DND-41 (cell line): ENCODE results near the gene TNN.

Experiments used
- ATAC-seq: fragments of 200-7000 bp; cut with Tn5 transposase; 3 replicates; pipeline ENCODE4 v1.9.1; 2021; ENCODE audit warnings: low read depth; ENCODE audit not compliant: insufficient read depth
- DNase-seq: peaks from one replicate; pipeline ENCODE4 v3.0.0-alpha.2; 2020
- H2AFZ ChIP-seq: 2 replicates; pipeline ENCODE4 v1.6.0; 2012; ENCODE audit warnings: low read depth, low read length
- H3K27ac ChIP-seq: 2 replicates; pipeline ENCODE4 v1.5.1; 2012; ENCODE audit warnings: low read length, inconsistent platforms
- H3K27me3 ChIP-seq: fragments of 200-600 bp; sonication (generic); 2 replicates; pipeline ENCODE4 v1.6.0; 2012; ENCODE audit warnings: low read length, mild to moderate bottlenecking, inconsistent platforms; ENCODE audit not compliant: insufficient read depth, poor library complexity
- H3K36me3 ChIP-seq: 2 replicates; pipeline ENCODE4 v1.5.1; 2012; ENCODE audit warnings: low read length, inconsistent platforms; ENCODE audit not compliant: insufficient read depth
- H3K4me1 ChIP-seq: 2 replicates; pipeline ENCODE4 v1.5.1; 2012; ENCODE audit warnings: mild to moderate bottlenecking, low read length; ENCODE audit not compliant: insufficient read depth
- H3K4me2 ChIP-seq: 2 replicates; pipeline ENCODE4 v1.6.0; 2012; ENCODE audit warnings: mild to moderate bottlenecking, moderate library complexity, low read length, inconsistent platforms; ENCODE audit not compliant: insufficient read depth
- H3K4me3 ChIP-seq, 2 experiments: fragments of 200-600 bp in 1 of 2; shearing (Covaris generic) in 1 of 2; 2 replicates each; pipeline ENCODE4 v1.5.1; 2012 to 2016; ENCODE audit warnings: inconsistent platforms in 2 of 2, low read length in 2 of 2, mild to moderate bottlenecking in 2 of 2, low read depth in 1 of 2, moderate library complexity in 1 of 2
- H3K79me2 ChIP-seq: 2 replicates; pipeline ENCODE4 v1.6.0; 2012; ENCODE audit warnings: low read length, inconsistent platforms; ENCODE audit not compliant: insufficient read depth
- H3K9ac ChIP-seq: 2 replicates; pipeline ENCODE4 v1.6.0; 2012; ENCODE audit warnings: low read depth, mild to moderate bottlenecking, inconsistent platforms, low read length, moderate library complexity
- H3K9me3 ChIP-seq: 2 replicates; pipeline ENCODE4 v1.5.1; 2012; ENCODE audit warnings: low read length, moderate library complexity, mild to moderate bottlenecking, inconsistent platforms; ENCODE audit not compliant: insufficient read depth, severe bottlenecking
- H4K20me1 ChIP-seq: 2 replicates; pipeline ENCODE4 v1.6.0; 2012; ENCODE audit warnings: low read length; ENCODE audit not compliant: insufficient read depth
- EZH2 ChIP-seq: IDR thresholded peaks from 3 replicates; pipeline ENCODE4 v1.6.1; 2012; ENCODE audit warnings: borderline replicate concordance, low read depth, mild to moderate bottlenecking, moderate library complexity, low read length, inconsistent platforms; ENCODE audit not compliant: severe bottlenecking
- TF ChIP-seq, protein P1 (sequence below): IDR thresholded peaks from 2 replicates; pipeline ENCODE4 v1.5.1; 2012; ENCODE audit warnings: borderline replicate concordance, low read length, moderate library complexity, mild to moderate bottlenecking; ENCODE audit not compliant: poor library complexity, severe bottlenecking; ENCODE audit errors: extremely low read depth

TNN gene

DNA sequence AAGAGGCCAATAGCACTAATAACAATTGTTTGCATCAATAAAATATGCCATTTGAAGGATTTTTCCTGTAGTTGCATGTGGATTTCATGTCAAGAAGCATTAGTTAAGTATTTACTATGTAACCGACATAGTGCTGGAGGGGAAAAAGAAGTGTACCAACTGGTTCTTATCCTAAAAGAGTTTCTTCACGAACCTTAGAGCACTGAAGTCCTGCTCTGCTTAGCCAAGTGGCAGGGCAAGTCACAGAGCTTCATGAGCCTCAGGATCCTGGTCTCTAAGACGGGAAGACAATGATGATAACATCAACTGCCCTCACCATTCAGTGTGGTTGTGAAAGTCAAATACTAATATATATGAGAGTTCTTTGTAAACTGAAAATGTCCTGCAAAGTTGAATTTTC, 110.8 kb downstream of the TNN start:
- no peaks in the 10 kb centered on the region for H3K9me3 ChIP-seq
- no peaks in the 10 kb centered on the region for H3K4me1 ChIP-seq
- no peak for DNase-seq
- no peaks in the 10 kb centered on the region for H3K27me3 ChIP-seq
- H4K20me1 ChIP-seq = no peaks in the 10 kb centered on the region
- no peak overlapping the region for H3K4me3 ChIP-seq
- no peak overlapping the region for H3K9ac ChIP-seq
- H2AFZ ChIP-seq = no peak overlapping the region
- no peak for ATAC-seq
- H3K4me2 ChIP-seq = no peak overlapping the region
- H3K36me3 ChIP-seq = no peaks in the 10 kb centered on the region
- H3K79me2 ChIP-seq = no peaks in the 10 kb centered on the region
- TF ChIP-seq, protein P1, sequence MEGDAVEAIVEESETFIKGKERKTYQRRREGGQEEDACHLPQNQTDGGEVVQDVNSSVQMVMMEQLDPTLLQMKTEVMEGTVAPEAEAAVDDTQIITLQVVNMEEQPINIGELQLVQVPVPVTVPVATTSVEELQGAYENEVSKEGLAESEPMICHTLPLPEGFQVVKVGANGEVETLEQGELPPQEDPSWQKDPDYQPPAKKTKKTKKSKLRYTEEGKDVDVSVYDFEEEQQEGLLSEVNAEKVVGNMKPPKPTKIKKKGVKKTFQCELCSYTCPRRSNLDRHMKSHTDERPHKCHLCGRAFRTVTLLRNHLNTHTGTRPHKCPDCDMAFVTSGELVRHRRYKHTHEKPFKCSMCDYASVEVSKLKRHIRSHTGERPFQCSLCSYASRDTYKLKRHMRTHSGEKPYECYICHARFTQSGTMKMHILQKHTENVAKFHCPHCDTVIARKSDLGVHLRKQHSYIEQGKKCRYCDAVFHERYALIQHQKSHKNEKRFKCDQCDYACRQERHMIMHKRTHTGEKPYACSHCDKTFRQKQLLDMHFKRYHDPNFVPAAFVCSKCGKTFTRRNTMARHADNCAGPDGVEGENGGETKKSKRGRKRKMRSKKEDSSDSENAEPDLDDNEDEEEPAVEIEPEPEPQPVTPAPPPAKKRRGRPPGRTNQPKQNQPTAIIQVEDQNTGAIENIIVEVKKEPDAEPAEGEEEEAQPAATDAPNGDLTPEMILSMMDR = no peak
- TF ChIP-seq EZH2 = no peak
- no peak overlapping the region for H3K27ac ChIP-seq

DNA sequence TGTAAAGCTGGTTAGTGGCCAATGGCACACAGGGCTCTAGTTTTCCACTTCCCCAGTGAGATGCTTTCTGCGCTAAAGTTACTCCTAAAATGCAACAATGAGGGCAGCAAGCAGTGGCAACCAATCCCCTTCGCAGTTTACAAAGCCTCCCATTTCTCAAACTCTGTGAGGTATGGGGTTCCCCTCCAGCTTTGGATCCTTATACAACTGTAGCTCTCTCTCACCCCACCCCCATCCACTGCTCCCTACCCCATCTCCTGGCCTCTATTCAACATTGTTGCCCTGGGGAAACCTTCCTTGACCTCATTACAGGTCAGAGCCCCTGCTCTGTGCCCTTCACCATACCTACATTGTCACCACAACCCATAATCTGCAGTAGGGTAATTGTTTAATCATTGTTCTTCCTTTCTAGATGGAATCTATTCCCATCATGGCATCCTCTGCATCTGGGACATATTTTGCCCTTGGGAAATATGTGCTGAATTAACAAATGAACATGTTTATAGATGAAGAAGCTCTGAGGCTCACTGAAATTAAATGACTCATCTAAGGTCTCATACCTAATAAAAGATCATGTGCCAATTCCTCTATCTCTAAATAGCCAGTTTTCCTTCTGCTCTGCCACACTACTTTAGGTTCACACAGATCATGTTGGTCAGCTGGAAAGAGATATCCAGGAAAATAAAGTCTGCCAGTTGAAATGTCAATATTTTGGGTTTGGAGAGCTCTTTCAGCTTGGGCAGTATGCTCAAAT, 112.4 kb downstream of the TNN start:
- no peak overlapping the region for H3K4me3 ChIP-seq
- TF ChIP-seq, protein P1 = no peak
- no peak for TF ChIP-seq EZH2
- H3K27me3 ChIP-seq = no peaks in the 10 kb centered on the region
- H3K79me2 ChIP-seq = no peaks in the 10 kb centered on the region
- H3K36me3 ChIP-seq = no peaks in the 10 kb centered on the region
- no peak overlapping the region for H3K9ac ChIP-seq
- no peaks in the 10 kb centered on the region for H3K9me3 ChIP-seq
- ATAC-seq (no peak), DNase-seq (no peak)
- no peaks in the 10 kb centered on the region for H3K4me1 ChIP-seq
- no peaks in the 10 kb centered on the region for H4K20me1 ChIP-seq
- no peak overlapping the region for H3K4me2 ChIP-seq
- H2AFZ ChIP-seq = no peak overlapping the region
- H3K27ac ChIP-seq = no peak overlapping the region

DNA sequence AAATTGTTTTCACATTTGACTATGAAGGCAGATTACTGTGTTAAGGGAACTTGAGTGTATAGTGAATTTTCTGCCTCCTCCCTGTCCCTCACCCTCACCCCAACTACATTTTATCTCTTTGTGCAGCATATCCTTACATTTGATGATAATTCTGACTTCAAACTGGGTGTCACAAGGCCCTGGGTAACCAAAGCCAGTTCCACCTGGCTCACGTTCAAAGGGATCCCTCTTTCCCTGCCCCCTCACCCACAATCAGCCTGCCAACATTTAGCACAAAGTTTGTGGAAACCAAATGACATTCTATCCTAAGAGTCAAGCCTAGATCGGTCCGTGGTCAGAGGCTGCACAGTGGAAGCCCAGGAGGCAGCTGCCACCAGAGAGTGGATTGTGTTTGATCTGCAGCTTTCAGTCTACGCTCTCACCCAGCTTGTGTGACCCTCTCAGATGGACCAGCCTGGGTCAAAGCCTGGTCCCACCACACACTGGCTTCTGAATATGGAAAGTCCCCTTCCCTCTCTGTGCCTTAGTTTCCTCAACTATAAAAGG, 114.6 kb downstream of the TNN start:
- no peak overlapping the region for H3K9ac ChIP-seq
- H2AFZ ChIP-seq = no peak overlapping the region
- TF ChIP-seq EZH2 = no peak
- TF ChIP-seq, protein P1 = no peak
- H3K36me3 ChIP-seq = no peaks in the 10 kb centered on the region
- no peak overlapping the region for H3K4me2 ChIP-seq
- H3K4me1 ChIP-seq = no peaks in the 10 kb centered on the region
- no peak overlapping the region for H3K4me3 ChIP-seq
- H4K20me1 ChIP-seq = no peaks in the 10 kb centered on the region
- H3K27me3 ChIP-seq = no peaks in the 10 kb centered on the region
- no peaks in the 10 kb centered on the region for H3K9me3 ChIP-seq
- no peaks in the 10 kb centered on the region for H3K79me2 ChIP-seq
- H3K27ac ChIP-seq = no peak overlapping the region
- no peak for ATAC-seq
- no peak for DNase-seq
